NCI-H1105 (cell line): Measurements from ENCODE around the gene PTS.
A peak's percentile ranks its signal among the peaks of the same experiment; 100 is the strongest.
"Not testable (repeated sequence)": the region's sequence is repeated elsewhere in the genome, so short reads cannot be mapped to it uniquely, and the experiment has no call there.

Source experiments
- DNase-seq: peaks from one replicate; lab custom pipeline; 2025; lab: John Stamatoyannopoulos, UW

PTS gene

DNA sequence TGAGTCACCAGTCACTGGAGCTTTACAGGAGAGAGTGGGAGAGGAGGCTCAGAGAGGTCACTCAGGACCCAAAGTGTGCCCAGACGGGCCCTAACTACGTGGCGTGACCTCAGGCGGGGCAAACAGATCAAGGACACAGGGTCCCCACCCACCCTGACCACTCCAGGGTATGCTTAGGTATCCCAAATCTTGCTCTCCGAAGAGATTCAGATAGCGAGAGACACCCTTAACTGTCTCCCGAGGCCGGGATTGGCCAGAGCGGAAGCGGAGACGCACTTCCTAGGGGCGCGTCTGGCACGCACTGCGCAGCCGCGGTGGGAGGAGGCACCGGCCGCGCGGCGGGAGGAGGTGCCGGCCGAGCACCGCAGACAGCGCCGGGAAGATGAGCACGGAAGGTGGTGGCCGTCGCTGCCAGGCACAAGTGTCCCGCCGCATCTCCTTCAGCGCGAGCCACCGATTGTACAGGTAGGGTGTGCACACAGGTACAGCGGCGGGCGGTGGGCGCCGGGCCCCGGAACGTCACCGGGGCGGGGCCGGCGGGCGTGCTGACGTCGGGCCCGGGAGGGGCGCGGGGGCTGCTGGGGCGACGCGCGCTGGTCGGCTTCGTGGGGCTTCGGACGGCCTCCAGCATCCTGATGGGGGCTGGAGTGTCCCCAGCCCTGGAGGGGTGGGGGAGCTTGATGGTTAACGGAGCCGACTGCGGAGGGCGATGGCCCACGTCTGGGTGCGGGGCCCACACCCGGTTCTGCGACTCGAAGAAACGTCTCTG is at the start of gene PTS:
TSS of gene PTS (plus strand) at position 367 of the 769 bp plus-strand sequence. CDS start at position 383, 16 bp downstream.
- DNase-seq = peak; percentile 80

DNA sequence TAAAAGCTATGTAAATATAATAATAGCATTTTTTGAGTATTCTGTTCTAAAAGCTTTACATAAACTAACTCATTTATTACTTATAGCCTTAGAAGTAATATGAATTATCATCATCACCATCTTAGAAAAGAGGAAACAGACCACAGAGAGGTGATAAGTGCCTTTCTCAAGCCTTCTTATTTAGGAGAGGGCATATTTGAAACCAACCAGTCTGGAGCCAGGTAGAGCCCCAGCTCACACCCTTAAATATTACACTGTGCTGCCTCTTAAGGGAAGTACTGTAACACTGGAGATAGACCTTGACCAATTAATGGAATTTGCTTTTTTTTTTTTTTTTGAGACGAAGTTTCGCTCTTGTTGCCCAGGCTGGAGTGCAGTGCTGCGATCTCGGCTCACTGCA is 48.6 kb upstream of the PTS start:
- no peak for DNase-seq

DNA sequence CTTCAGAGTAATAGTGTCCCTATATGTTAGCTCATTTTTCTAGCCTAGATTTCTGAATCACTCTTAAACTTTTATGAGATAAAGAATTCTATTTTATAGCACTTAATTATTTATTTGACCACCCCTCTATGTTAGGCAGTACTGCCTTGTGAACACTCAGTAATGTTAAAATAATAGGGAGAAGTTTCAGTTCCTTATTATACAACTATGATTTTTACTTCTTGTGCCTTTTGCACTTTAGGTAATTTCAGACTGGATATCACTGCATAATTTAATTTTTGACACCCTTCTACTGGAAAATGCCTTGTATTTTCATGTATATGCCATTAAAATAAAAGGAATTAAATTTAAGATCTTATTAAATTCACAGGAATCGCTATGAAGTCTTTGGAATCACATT is 47.8 kb upstream of the PTS start:
- no peak for DNase-seq

DNA sequence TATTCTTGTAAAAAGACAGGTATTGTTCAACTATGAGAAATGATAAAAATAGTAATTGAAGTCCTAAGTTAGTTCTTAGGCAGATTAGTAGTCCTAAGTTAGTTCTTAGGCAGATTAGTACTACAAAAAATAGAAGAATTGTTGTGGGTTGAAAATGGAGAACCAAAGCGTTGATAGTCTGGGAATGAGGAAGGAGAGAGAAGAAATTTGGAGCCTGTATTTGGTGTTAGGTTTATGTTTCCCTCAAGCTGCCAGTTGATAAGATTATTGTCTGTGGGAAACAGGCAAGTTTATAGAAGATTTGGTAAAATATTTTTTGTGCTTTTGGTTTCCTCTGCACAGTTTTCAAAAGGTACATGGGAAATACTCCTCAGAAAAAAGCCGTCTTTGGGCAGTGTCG is 47.3 kb upstream of the PTS start:
- no peak for DNase-seq

DNA sequence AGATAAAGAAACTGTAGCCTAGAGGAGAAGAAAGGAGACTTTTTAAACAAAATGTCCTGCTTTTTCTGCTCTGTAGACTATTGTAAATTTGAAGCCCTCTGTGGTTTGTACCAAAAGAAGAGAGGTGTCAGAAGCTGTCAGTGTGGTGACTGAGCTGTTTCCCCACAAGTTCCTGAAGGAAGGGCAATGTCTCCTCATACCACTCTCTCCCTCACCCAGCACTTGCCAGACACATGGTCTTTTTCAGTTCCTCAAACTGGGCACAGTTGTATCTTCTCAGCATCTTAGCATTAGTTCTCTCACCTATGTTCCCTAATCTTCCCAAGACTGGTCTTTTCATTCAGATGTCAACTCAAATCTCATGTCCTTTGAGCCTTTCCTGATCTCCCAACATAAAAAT is 46.6 kb upstream of the PTS start:
- DNase-seq = no peak

DNA sequence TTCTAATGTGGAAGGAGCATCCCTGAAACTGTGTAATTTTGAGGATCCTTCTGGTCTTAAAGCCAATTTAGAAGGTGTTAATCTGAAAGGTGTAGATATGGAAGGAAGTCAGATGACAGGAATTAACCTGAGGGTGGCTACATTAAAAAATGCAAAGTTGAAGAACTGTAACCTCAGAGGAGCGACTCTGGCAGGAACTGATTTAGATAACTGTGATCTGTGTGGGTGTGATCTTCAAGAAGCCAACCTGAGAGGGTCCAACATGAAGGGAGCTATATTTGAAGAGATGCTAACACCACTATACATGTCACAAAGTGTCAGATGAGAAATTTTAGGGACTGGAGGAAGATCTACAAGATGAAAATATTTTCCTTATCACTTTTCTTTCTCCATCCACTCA is 43.4 kb upstream of the PTS start:
- no peak for DNase-seq

DNA sequence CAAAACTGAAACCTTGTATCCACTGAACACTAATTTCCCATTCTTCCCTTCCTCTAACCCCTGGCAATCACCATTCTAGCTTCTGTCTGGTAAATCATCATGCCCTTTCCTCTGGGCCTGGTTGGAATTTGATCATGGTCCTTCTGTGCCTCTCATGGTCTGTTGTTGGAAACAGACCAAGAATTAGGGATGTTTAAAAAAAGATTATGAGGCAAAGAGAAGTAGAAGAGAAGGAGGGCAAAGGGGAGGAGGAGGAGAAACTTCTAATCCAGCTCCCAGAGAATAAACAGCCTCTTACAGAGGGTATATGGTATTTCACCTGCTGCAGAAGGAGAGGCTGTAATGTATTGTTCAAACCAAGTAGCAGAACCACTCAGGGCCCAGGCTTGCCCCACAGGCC is 40.3 kb upstream of the PTS start:
- no peak for DNase-seq

DNA sequence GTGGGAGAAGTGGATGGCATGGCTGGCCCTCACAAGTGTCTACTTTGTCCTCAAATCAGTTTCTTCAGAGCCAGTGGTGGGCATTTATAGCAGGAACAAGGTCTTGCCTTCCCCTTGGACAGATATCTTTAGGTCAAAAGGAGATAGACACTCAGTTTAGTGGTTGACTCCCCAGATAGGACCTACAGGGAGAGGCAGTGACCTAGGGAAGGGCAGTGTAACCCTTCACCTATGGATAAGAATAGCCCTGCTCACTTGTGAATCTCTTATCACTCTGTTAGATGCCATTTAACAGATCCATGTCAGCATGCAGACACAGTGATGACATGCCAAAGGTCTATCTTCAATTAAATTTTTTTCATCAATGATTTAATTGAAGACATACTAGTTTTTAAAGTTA is 39.9 kb upstream of the PTS start:
- no peak for DNase-seq

DNA sequence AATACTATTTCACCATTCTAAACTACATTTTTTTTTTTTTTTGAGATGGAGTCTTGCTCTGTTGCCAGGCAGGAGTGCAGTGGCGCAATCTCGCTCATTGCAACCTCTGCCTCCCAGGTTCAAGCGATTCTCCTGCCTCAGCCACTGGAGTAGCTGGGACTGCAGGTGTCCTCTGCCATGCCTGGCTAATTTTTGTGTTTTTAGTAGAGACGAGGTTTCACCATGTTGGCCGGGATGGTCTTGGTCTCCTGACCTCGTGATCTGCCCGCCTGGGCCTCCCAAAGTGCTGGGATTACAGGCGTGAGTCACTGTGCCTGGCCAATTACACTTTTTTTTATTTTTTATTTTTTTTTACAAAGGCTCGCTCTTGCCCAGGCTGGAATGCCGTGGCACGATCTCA is 31.1 kb upstream of the PTS start:
- not testable (repeated sequence) for DNase-seq

DNA sequence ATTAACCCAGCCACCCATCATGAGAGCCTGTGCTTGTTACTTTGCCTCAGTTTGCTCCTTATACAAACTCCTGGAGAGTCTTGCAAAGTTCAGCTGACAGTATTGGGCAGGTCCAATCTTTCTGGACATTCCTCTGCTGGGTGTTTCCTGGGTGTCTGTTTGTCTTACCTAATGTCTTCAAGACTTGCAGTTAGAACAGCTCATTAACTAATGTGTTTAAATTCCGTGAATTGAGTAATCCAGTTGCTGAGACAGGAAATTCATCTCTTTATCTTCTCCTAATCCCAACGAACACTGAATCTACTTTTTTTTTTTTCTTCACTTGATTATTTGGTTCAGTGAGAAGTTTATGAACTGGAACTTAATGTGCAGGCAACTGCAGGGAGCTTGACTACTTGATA is 30.3 kb upstream of the PTS start:
- DNase-seq = no peak

DNA sequence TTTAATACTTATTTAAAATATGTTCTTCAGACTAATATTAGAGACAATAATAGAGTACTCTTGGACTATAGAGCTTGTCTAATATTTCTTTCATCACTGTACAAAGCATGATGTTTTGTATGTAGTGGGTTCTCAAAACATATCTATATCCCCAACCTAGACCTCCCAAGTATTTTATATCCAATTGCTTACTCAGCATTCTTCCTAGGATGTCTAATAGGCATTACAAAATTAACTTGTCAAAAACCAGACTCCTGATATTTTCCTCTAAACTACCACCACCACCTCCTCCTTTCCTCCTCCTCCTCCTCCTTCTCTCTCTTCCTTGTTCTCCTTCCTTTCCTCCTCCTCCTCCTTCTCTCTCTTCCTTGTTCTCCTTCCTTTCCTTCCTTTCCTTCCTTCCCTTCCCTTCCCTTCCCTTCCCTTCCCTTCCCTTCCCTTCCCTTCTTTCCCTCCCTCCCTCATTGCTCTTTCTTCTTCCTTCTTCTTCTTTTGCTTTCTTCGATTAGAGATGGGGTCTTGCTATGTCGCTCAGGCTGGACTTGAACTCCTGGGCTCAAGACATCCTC is 29.6 kb upstream of the PTS start:
- DNase-seq = no peak

DNA sequence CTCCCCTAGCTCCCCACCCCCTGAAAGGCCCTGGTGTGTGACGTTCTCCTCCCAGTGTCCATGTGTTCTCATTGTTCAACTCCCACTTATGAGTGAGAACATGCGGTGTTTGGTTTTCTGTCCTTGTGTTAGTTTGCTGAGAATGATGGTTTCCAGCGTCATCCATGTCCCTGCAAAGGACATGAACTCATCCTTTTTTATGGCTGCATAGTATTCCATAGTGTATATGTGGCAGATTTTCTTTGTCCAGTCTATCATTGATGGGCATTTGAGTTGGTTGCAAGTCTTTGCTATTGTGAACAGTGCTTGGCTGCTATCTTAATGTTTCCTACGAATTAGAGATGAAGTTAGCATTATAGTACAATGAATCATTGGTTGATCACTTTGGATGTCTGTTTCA is 27.1 kb upstream of the PTS start:
- DNase-seq = not testable (repeated sequence)

DNA sequence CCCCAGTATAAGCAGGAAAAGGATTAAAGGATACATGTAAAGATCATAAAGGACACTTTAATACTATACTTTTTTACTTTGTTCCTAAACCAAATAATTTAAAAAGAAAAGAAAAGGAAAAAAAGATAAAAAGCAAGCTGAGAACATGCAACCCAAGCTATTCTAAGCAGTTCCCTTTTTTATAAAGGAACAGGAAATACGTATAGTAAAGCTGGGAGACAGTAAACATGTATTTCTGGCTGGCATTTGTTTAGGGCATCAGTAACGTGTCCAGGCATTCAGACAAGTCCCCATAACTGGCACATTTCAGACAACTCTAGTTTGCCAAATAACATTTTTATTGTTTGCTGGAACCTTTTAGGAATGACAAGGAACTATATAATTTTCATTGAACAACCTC is 26.0 kb upstream of the PTS start:
- no peak for DNase-seq

DNA sequence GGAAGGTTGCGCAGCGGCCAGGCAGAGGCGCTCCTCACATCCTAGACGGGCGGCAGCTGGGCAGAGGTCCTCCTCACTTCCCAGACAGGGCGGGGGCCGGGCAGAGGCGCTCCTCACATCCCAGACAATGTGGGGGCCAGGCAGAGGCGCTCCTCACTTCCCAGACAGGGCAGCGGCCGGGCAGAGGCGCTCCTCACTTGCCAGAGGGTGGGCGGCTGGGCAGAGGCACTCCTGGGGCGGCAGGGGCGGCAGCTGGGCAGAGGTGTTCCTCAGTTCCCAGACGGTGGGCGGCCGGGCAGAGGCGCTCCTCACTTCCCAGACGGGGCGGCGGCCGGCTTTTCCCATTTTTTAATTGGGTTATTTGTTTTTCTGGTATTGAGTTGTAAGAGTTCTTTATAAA is 20.2 kb upstream of the PTS start:
- DNase-seq = no peak

DNA sequence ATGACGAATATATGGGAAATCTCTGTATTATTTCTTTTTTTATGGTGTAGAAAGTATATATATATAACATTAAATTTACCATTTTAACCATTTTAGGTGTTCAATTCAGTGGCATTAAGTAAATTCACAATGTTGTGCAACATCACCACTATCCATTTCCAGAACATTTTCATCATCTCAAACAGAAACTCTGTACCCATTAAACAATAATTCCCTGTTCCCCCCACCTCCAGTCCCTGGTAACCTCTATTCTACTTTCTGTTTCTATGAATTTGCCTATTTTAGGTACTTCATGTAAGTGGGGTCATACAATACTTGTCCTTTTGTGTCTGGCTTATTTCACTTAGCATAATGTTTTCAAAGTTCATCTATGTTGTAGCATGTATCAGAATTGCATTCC is 15.3 kb upstream of the PTS start:
- DNase-seq = no peak

DNA sequence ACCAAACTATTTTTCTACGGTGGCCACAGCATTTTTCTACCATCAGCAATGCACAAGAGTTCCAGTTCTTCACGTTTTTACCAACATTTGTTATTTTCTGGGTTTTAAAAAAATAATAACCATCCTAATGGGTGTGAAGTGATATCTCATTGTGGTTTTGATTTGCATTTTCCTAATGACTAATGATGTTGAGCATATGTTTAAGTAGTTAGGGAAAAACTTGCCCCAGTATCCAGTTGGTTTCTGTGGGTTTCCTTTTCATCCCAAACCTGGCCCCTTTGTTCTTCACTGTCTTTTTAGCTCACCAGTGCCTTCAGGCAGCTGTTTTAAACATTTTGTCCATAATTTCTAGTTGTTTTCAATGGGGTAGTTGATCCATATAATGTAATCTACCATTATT is 14.7 kb upstream of the PTS start:
- no peak for DNase-seq

DNA sequence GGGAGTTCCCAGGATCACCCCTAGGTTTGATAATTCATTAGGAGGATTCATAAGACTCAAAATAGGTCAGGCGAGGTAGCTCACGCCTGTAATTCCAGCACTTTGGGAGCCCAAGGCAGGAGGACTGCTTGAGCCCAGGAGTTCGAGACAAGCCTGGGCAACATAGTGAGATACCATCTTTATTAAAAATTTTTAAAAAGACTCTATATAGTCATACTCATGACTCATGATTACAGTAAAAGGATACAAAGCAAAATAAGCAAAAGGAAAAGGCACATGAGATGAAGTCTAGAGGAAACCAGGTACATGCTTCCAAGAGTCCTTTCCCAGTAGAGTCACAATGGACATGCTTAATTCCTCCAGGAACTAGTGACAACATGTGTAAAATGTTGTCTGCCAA is 13.9 kb upstream of the PTS start:
- no peak for DNase-seq

DNA sequence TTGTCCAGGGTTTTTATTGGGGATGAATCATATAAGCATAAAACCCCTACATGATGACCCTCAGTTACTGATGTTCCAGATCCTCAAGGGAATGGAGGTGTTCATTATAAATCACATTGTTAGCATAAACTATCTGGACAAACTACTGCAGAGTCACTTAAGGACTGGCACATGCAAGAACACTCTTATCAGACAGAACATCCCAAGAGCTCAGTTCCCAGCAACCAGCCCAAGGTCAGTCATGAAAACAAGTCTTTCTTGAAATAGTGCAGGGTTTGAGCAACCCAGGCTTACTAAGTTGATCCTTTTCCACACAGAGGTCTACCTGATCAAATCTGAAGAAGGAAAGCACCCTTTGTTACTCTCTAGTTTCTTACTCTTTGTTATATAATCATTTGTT is 13.5 kb upstream of the PTS start:
- no peak for DNase-seq

DNA sequence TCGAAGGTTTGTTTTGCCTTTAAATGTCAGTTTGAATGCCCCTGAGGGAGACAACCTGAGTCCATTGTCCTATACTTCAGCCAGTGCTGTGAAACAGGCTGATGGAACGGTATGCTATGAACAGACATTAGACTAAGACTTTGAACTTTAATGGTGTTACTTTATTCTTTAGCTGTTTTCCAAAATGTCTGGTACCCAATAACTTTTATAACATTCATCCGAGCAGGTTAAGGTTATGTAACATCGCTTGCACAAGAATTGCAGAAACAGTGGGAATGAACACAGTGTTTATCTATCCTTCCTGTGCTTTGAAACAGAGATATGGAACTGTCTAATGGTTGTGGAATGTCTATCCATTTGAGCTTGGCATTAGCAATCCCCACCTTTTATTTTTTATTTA is 12.5 kb upstream of the PTS start:
- DNase-seq = no peak

DNA sequence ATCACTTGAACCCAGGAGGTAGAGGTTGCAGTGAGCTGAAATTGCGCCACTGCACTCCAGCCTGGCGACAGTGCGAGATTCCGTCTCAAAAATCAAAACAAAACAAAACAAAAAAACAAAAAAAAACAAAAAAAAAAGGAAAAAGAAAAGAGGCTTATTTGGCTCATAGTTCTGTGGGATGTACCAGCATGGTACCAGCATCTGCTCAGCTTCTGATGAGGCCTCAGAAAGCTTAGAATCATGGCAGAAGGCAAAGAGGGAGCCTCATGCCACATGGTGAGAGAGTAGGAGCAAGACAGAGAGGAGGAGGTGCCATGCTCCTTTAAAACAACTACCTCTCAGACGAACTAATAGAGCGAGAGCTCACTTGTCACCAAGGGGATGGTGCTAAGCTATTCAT is 10.6 kb upstream of the PTS start:
- no peak for DNase-seq

DNA sequence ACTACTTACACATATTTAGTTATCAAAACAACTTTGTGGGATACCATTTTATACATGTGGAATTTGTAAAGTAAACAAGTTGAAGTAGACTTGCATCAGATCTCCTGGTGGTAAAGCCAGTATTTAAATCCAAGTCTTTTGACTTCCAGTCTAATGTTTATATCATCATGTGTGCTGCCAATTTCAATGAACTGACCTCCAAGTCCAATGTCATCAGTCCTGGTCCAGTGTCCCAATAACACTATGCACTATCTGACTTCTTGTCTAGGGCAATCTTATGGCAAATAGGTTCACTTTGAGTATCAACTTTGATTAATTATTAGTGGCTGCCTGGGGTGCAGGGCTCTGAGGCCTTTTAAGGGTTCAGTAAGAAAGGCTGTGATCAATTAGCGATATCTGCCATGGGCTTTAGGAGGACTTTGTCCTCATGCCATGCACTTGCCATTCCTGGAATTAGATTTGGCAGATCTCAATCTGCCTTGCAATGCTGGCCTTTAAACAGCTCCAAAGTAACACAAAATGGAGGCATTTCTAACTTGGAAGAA is 9.6 kb upstream of the PTS start:
- no peak for DNase-seq

DNA sequence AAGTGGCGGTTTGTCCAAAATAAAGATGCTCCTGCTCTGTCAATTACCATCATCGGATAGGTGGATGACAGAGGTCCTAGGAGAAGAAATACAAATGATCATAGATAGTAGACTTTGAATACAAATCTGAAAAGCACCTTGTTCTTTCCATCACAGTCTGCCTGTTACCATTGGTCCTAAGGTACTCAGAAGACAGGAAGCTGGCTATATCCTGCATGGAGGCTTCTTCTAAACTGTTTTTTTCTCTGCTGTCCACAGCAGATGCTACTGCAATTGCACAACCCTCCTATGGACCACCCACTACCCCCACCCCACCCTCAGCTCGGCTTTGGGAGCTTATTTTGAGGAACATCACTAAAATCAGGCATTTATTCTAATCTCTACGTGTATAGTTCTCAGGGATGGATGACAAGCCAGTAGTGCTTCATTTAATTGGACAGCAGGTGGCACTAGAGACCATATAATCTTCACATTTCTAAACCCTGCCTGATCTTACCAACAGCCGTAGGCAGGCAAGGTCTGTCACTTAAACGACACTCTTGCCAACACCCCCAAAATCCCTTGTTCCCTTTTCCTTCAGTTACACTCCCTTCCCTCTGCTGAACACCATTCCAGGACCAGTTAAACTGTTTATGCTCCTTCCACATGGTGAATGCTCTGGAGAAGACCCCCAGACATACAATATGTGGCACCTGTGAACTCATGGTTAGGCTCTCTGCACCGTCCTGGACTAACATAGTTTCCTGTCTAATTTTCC is 6.6 kb upstream of the PTS start:
- DNase-seq = peak; percentile 49

DNA sequence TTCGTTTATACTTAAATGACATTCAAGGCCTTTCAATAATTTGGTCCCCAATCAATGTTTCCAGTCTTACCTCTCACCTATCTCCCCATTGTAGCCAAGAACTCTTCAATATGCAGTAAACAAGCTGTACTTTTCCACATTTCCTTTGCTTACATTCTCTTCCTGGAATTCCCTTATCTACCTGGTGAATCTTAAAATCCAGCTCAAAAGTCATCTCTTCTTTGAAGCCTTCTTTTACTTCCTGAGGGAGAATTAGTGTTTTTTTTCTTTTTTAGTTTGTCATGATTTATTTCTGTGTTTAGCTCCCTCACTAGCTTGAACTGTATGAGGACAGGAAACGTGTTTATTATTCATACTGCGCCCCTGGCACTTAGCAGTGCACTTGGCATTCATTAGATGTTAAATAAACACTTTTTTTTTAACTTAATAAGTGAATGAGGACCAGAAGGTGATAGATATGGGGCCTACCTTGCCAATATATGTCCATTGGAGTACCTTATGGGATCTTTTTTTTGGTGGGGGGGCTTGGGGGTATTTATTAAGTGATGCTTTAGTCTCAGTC is 4.9 kb upstream of the PTS start:
- no peak for DNase-seq
